Measurements from ENCODE around the gene CCSAP.

Gene CCSAP

GRCh38 chr1:229365569-229365968 lies 22.7 kb upstream of the CCSAP start:
- TF ChIP-seq TAF1 (IDR thresholded peaks at IDR 0.05; ENCODE audit: borderline replicate concordance, insufficient read depth, low read length) (no peak), SIN3A (IDR thresholded peaks at IDR 0.05; ENCODE audit: borderline replicate concordance, insufficient read depth, low read length) (no peak), FOXP2 (optimal IDR thresholded peaks at IDR 0.05; ENCODE audit: borderline replicate concordance, extremely low read depth, extremely low read length, insufficient read depth) (no peak), REST (IDR thresholded peaks at IDR 0.05; ENCODE audit: insufficient read depth in 1 of 2, low read depth in 2 of 2, low read length in 2 of 2) (no peak), POLR2AphosphoS5 (IDR thresholded peaks at IDR 0.05; ENCODE audit: low read depth, low read length) (no peak)

- no peak for TF ChIP-seq POLR2AphosphoS5 (IDR thresholded peaks at IDR 0.05; ENCODE audit: low read depth, low read length)
- TF ChIP-seq REST (IDR thresholded peaks at IDR 0.05; ENCODE audit: insufficient read depth in 1 of 2, low read depth in 2 of 2, low read length in 2 of 2), result no peak
- no peak for TF ChIP-seq FOXP2 (optimal IDR thresholded peaks at IDR 0.05; ENCODE audit: borderline replicate concordance, extremely low read depth, extremely low read length, insufficient read depth)
- no peak for TF ChIP-seq TAF1 (IDR thresholded peaks at IDR 0.05; ENCODE audit: borderline replicate concordance, insufficient read depth, low read length)
- no peak for TF ChIP-seq SIN3A (IDR thresholded peaks at IDR 0.05; ENCODE audit: borderline replicate concordance, insufficient read depth, low read length)
Observed at GRCh38 chr1:229364207-229365065, 21.6 kb upstream of the CCSAP start.

GRCh38 chr1:229363723-229364122 lies 20.9 kb upstream of the CCSAP start:
- no peak for TF ChIP-seq FOXP2 (optimal IDR thresholded peaks at IDR 0.05; ENCODE audit: borderline replicate concordance, extremely low read depth, extremely low read length, insufficient read depth)
- no peak for TF ChIP-seq POLR2AphosphoS5 (IDR thresholded peaks at IDR 0.05; ENCODE audit: low read depth, low read length)
- TF ChIP-seq REST (IDR thresholded peaks at IDR 0.05; ENCODE audit: insufficient read depth in 1 of 2, low read depth in 2 of 2, low read length in 2 of 2), result no peak
- TF ChIP-seq TAF1 (IDR thresholded peaks at IDR 0.05; ENCODE audit: borderline replicate concordance, insufficient read depth, low read length), result no peak
- TF ChIP-seq SIN3A (IDR thresholded peaks at IDR 0.05; ENCODE audit: borderline replicate concordance, insufficient read depth, low read length), result no peak

GRCh38 chr1:229360420-229360819 lies 17.6 kb upstream of the CCSAP start:
- TF ChIP-seq FOXP2 (optimal IDR thresholded peaks at IDR 0.05; ENCODE audit: borderline replicate concordance, extremely low read depth, extremely low read length, insufficient read depth) (no peak), SIN3A (IDR thresholded peaks at IDR 0.05; ENCODE audit: borderline replicate concordance, insufficient read depth, low read length) (no peak), POLR2AphosphoS5 (IDR thresholded peaks at IDR 0.05; ENCODE audit: low read depth, low read length) (no peak), REST (IDR thresholded peaks at IDR 0.05; ENCODE audit: insufficient read depth in 1 of 2, low read depth in 2 of 2, low read length in 2 of 2) (no peak), TAF1 (IDR thresholded peaks at IDR 0.05; ENCODE audit: borderline replicate concordance, insufficient read depth, low read length) (no peak)

Measured in PFSK-1 (cell line).